RWPE1 (cell line): ENCODE measurements around the gene MAP3K19.

Experiments used
- CTCF ChIA-PET: fragments of 350-600 bp; sonication (Branson Sonifier 250); formaldehyde crosslinking; extraction: SDS; loops from one replicate; lab custom pipeline; 2021; lab: Yijun Ruan, JAX
- POLR2A ChIA-PET: fragments of 400-600 bp; formaldehyde crosslinking; extraction: SDS; loops from one replicate; lab custom pipeline; 2020; ENCODE audit warnings: antibody characterized with exemption; ENCODE audit not compliant: low non-redundant PET; lab: Yijun Ruan, JAX
- DNase-seq: peaks from one replicate; pipeline ENCODE4 v3.0.0; 2012; ENCODE audit warnings: low spot score
- H3K27ac ChIP-seq: fragments of 450-650 bp; 2 replicates; pipeline ENCODE4 v1.5.1; 2017
- TF ChIP-seq, protein P1 (sequence below): fragments of 450-650 bp; conservative IDR thresholded peaks from 2 replicates; pipeline ENCODE4 v1.5.1; 2017; ENCODE audit warnings: low read depth, mild to moderate bottlenecking

Gene MAP3K19

GRCh38 chr2:135021618-135022017, 25.6 kb downstream of the MAP3K19 start:
- CTCF ChIA-PET: interaction anchor here (1.5 kb wide), 1 partner anchor 17 kb away, joined by 4 read pairs; no protein-coding TSS in a partner anchor
- H3K27ac ChIP-seq: no peak overlapping the region
- TF ChIP-seq, protein P1, sequence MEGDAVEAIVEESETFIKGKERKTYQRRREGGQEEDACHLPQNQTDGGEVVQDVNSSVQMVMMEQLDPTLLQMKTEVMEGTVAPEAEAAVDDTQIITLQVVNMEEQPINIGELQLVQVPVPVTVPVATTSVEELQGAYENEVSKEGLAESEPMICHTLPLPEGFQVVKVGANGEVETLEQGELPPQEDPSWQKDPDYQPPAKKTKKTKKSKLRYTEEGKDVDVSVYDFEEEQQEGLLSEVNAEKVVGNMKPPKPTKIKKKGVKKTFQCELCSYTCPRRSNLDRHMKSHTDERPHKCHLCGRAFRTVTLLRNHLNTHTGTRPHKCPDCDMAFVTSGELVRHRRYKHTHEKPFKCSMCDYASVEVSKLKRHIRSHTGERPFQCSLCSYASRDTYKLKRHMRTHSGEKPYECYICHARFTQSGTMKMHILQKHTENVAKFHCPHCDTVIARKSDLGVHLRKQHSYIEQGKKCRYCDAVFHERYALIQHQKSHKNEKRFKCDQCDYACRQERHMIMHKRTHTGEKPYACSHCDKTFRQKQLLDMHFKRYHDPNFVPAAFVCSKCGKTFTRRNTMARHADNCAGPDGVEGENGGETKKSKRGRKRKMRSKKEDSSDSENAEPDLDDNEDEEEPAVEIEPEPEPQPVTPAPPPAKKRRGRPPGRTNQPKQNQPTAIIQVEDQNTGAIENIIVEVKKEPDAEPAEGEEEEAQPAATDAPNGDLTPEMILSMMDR: no peak
- DNase-seq: no peak
- POLR2A ChIA-PET: no interaction called here

- CTCF ChIA-PET: no interaction called here
- no peak for DNase-seq
- POLR2A ChIA-PET: no interaction called here
- TF ChIP-seq, protein P1: no peak
- H3K27ac ChIP-seq: no peak overlapping the region
Measured at GRCh38 chr2:135011633-135012032, 35.6 kb downstream of the MAP3K19 start.

GRCh38 chr2:135010200-135010942, 36.9 kb downstream of the MAP3K19 start:
- DNase-seq: no peak
- POLR2A ChIA-PET: no interaction called here
- TF ChIP-seq, protein P1: no peak
- no peak overlapping the region for H3K27ac ChIP-seq
- CTCF ChIA-PET: interaction anchor here (0.6 kb wide), 1 partner anchor 651 kb away, joined by 5 read pairs; no protein-coding TSS in a partner anchor

DNA sequence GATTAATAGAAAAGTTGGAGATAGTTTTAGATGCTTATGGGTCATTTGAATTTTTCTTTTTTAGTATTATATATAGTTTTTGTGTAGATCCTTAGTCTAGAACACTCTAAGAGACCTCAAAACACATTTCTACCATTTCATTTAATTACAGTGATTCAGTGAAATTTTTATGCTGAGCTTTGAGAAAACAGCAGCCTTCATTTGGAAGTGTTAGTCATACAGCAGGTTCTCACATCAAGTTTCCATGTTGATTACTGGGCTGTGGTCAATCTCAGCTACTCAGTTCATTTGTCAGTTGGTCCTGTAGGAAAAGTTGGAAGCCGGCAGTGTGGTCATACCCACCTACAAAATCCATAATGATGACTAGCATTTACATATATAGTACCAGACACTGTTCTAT, 37.9 kb downstream of the MAP3K19 start:
- no peak overlapping the region for H3K27ac ChIP-seq
- CTCF ChIA-PET: interaction anchor here (0.6 kb wide), 1 partner anchor 731 kb away, joined by 5 read pairs; no protein-coding TSS in a partner anchor
- TF ChIP-seq, protein P1: no peak
- POLR2A ChIA-PET: no interaction called here
- no peak for DNase-seq

GRCh38 chr2:135005753-135006152, 41.5 kb downstream of the MAP3K19 start:
- ChIA-PET CTCF (interaction anchor here (0.5 kb wide), 1 partner anchor 1479 kb away, joined by 3 read pairs; no protein-coding TSS in a partner anchor), POLR2A (no interaction called here)
- TF ChIP-seq, protein P1: no peak
- no peak for DNase-seq
- H3K27ac ChIP-seq: no peak overlapping the region

GRCh38 chr2:135004005-135004746, 43.1 kb downstream of the MAP3K19 start:
- POLR2A ChIA-PET: no interaction called here
- H3K27ac ChIP-seq: no peak overlapping the region
- CTCF ChIA-PET: interaction anchor here (0.6 to 1.5 kb wide), 20 partner anchors 10 to 1607 kb away, joined by 3 to 31 read pairs (median 4); no protein-coding TSS in a partner anchor
- DNase-seq: peak; percentile 86
- TF ChIP-seq, protein P1: peak; percentile 94
